SK-N-SH treated with all-trans-retinoic acid at 6 μM for 48 hours (cell line): ENCODE results near the gene TMEM116.

Experiments
- CREB5 ChIP-seq: fragments of 250-450 bp; sonication (Bioruptor Pico); IDR thresholded peaks from 2 replicates; pipeline ENCODE4 v1.5.1; 2020; ENCODE audit warnings: low read depth, mild to moderate bottlenecking, moderate library complexity
- ESRRG ChIP-seq: fragments of 250-450 bp; sonication (Bioruptor Pico); IDR thresholded peaks from 2 replicates; pipeline ENCODE4 v1.6.1; 2021; ENCODE audit warnings: mild to moderate bottlenecking
- GLIS3 ChIP-seq: fragments of 250-450 bp; sonication (Bioruptor Pico); IDR thresholded peaks from 2 replicates; pipeline ENCODE4 v1.5.0; 2020; ENCODE audit warnings: mild to moderate bottlenecking, moderate library complexity
- PATZ1 ChIP-seq: fragments of 250-450 bp; sonication (Bioruptor Pico); IDR thresholded peaks from 2 replicates; pipeline ENCODE4 v1.8.0; 2020; ENCODE audit warnings: mild to moderate bottlenecking, moderate library complexity, borderline replicate concordance
- RARB ChIP-seq: fragments of 250-450 bp; sonication (Bioruptor Pico); IDR thresholded peaks from 2 replicates; pipeline ENCODE4 v1.8.0; 2021; ENCODE audit warnings: mild to moderate bottlenecking, moderate library complexity
- ZFP3 ChIP-seq: fragments of 250-450 bp; sonication (Bioruptor Pico); IDR thresholded peaks from 2 replicates; pipeline ENCODE4 v1.5.0; 2020; ENCODE audit warnings: mild to moderate bottlenecking, moderate library complexity
- ZFP30 ChIP-seq: fragments of 450-650 bp; formaldehyde crosslinking; IDR thresholded peaks from 2 replicates; pipeline ENCODE4 v1.5.0; 2022; ENCODE audit warnings: mild to moderate bottlenecking, moderate library complexity

DNA sequence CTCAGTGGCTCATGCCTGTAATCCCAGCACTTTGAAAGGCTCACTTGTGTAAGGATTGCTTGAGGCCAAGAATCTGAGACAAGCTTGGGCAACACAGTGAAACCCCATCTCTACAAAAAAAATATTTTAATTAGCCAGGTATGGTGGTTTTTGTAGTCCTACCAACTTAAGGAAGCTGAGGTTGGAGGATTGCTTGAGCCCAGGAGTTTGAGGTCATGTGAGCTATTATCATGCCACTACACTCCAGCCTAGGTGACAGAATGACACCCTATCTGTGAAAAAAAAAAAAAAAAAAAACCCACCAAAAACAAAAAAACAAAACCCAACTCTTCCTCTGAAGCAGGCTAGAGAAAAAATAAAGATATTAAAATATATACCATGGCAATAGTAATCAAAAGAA is 41.2 kb downstream of the TMEM116 start:
- TF ChIP-seq ESRRG (CRISPR knock-in tag): no peak
- TF ChIP-seq ZFP3: no peak
- TF ChIP-seq ZFP30 (CRISPR knock-in tag): no peak
- TF ChIP-seq GLIS3: no peak
- no peak for TF ChIP-seq CREB5 (CRISPR knock-in tag)
- no peak for TF ChIP-seq RARB (CRISPR knock-in tag)
- TF ChIP-seq PATZ1 (CRISPR knock-in tag): no peak
